CD14-positive monocyte (primary cell): ENCODE measurements around the gene F2R. TPM values are rescaled to one million over a fixed set of nuclear protein-coding genes. Genes with fewer than 3 reads are reported as not detected.
A peak's percentile ranks its signal among the peaks of the same experiment; 100 is the strongest.

Experiments used
- DNase-seq, 3 donors: peaks; one replicate each; pipeline ENCODE4 v3.0.0-alpha.2; 2011 to 2022
- H2AFZ ChIP-seq: 2 replicates; pipeline ENCODE4 v1.6.0; 2012; ENCODE audit warnings: mild to moderate bottlenecking, low read depth, low read length, inconsistent platforms; ENCODE audit not compliant: insufficient read depth, poor library complexity, severe bottlenecking
- H3K27ac ChIP-seq, 2 donors: 1 replicate in 1 of 2; 2 replicates in 1 of 2; pipeline ENCODE4 v1.5.1; 2012 to 2013; ENCODE audit warnings: low read length in 2 of 2, control low read depth in 1 of 2, inconsistent platforms in 1 of 2, low read depth in 1 of 2, mild to moderate bottlenecking in 1 of 2
- H3K27me3 ChIP-seq, 2 donors: one replicate each; pipeline versions ENCODE4 v1.6.0 to v1.6.1; 2011 to 2013; ENCODE audit warnings: low read length in 2 of 2; ENCODE audit not compliant: control insufficient read depth in 2 of 2, insufficient read depth in 2 of 2
- H3K36me3 ChIP-seq, 2 donors: replicated peaks in 1 of 2; 1 replicate in 1 of 2; 2 replicates in 1 of 2; pipeline versions ENCODE4 v1.5.1 to v1.6.1; 2012 to 2013; ENCODE audit warnings: low read length in 2 of 2, control low read depth in 1 of 2, inconsistent platforms in 1 of 2, mild to moderate bottlenecking in 1 of 2; ENCODE audit not compliant: insufficient read depth in 2 of 2, control insufficient read depth in 1 of 2
- H3K4me1 ChIP-seq, 2 donors: 1 replicate in 1 of 2; 2 replicates in 1 of 2; pipeline versions ENCODE4 v1.5.1 to v1.6.1; 2012 to 2013; ENCODE audit warnings: low read length in 2 of 2, control low read depth in 1 of 2, inconsistent platforms in 1 of 2, mild to moderate bottlenecking in 1 of 2, moderate library complexity in 1 of 2; ENCODE audit not compliant: insufficient read depth in 2 of 2, control insufficient read depth in 1 of 2
- H3K4me2 ChIP-seq: replicated peaks from 2 replicates; pipeline ENCODE3; 2012; ENCODE audit warnings: low read length, moderate library complexity, mild to moderate bottlenecking; ENCODE audit not compliant: poor library complexity, severe bottlenecking; ENCODE audit errors: extremely low read depth
- H3K4me3 ChIP-seq, 3 experiments: fragments of 200-600 bp in 1 of 3; sonication (generic) in 1 of 3; replicated peaks in 1 of 3; 1 replicate in 2 of 3; 2 replicates in 1 of 3; pipeline ENCODE4 v1.5.1; 2011 to 2013; ENCODE audit warnings: low read length in 3 of 3, mild to moderate bottlenecking in 3 of 3, control low read depth in 2 of 3, low read depth in 2 of 3, inconsistent platforms in 1 of 3, moderate library complexity in 1 of 3
- H3K79me2 ChIP-seq: 2 replicates; pipeline ENCODE4 v1.6.0; 2012; ENCODE audit warnings: mild to moderate bottlenecking, control low read depth, inconsistent platforms, low read length, moderate library complexity; ENCODE audit not compliant: insufficient read depth
- H3K9ac ChIP-seq: 2 replicates; pipeline ENCODE4 v1.6.0; 2017; ENCODE audit warnings: low read length, mild to moderate bottlenecking; ENCODE audit not compliant: insufficient read depth, poor library complexity, severe bottlenecking
- H3K9me3 ChIP-seq, 2 donors: replicated peaks in 1 of 2; 1 replicate in 1 of 2; 2 replicates in 1 of 2; pipeline versions ENCODE4 v1.5.1 to v1.6.1; 2012 to 2013; ENCODE audit warnings: low read length in 2 of 2, control low read depth in 1 of 2; ENCODE audit not compliant: control insufficient read depth in 1 of 2, insufficient read depth in 1 of 2
- H4K20me1 ChIP-seq: 2 replicates; pipeline ENCODE4 v1.6.0; 2012; ENCODE audit warnings: mild to moderate bottlenecking, low read length, control low read depth, moderate library complexity; ENCODE audit not compliant: insufficient read depth
- H3K27ac Mint-ChIP-seq, 7 donors: one replicate each; pipeline ENCODE4 v1.8.0; 2020; ENCODE audit warnings: mild to moderate bottlenecking in 7 of 7, mixed read lengths in 7 of 7, moderate library complexity in 6 of 7, inconsistent platforms in 2 of 7
- H3K27me3 Mint-ChIP-seq, 3 donors: one replicate each; pipeline ENCODE4 v1.8.0; 2021 to 2022; ENCODE audit warnings: low read depth in 3 of 3, mild to moderate bottlenecking in 3 of 3, mixed read lengths in 3 of 3, moderate library complexity in 3 of 3, inconsistent platforms in 1 of 3
- H3K36me3 Mint-ChIP-seq, 2 donors: one replicate each; pipeline ENCODE4 v1.8.0; 2020; ENCODE audit warnings: mixed read lengths in 2 of 2, inconsistent platforms in 1 of 2, mild to moderate bottlenecking in 1 of 2
- H3K4me1 Mint-ChIP-seq: one replicate; pipeline ENCODE4 v1.8.0; 2020; ENCODE audit warnings: mild to moderate bottlenecking, mixed read lengths
- H3K4me3 Mint-ChIP-seq, 2 donors: one replicate each; pipeline ENCODE4 v1.8.0; 2020; ENCODE audit warnings: mild to moderate bottlenecking in 2 of 2, mixed read lengths in 2 of 2, moderate library complexity in 1 of 2
- H3K9me3 Mint-ChIP-seq, 7 donors: one replicate each; pipeline ENCODE4 v1.8.0; 2020 to 2022; ENCODE audit warnings: mixed read lengths in 7 of 7, mild to moderate bottlenecking in 6 of 7, moderate library complexity in 6 of 7, inconsistent platforms in 2 of 7
- CTCF ChIP-seq: fragments of 200-600 bp; IDR thresholded peaks from one replicate; pipeline ENCODE4 v1.8.0; 2022; ENCODE audit warnings: antibody characterized with exemption, mild to moderate bottlenecking
- WGBS: methylation state at CpG from one replicate; pipeline ENCODE4 v1.1.5; 2013; ENCODE audit warnings: missing lambda C conversion rate; ENCODE audit not compliant: insufficient coverage; 5-methylcytosine and 5-hydroxymethylcytosine counted together
- intact Hi-C, 2 donors: fragments of 100-400 bp; cut with micrococcal nuclease; formaldehyde crosslinking; loops; one replicate each; pipeline versions ENCODE4 v1.15.0 to v1.15.1; 2023
- polyA plus RNA-seq, 3 donors: library from polyadenylated mRNA; depleted of rRNA in 1 of 3; unstranded in 2 of 3; stranded (reverse) in 1 of 3; fragments of 300-500 nt in 2 of 3; fragments of >200 nt in 1 of 3; fragmentation: Illumina TruSeq in 2 of 3; gene quantifications; 1 replicate in 2 of 3; 2 replicates in 1 of 3; pipeline ENCODE4 v1.2.3, GENCODE V29; 2012 to 2021

F2R gene
- polyA plus RNA-seq, 3 donors = 0.09 to 0.33 (median 0.22) TPM

- no peaks in the 10 kb centered on the region for H4K20me1 ChIP-seq
- H3K36me3 Mint-ChIP-seq = peaks cover 87 to 90% of the 10 kb centered on the region in 2 donors
Measured at GRCh38 chr5:76675364-76675763, 40.6 kb upstream of the F2R start.

GRCh38 chr5:76677849-76678472, 38.0 kb upstream of the F2R start:
- Mint-ChIP-seq H3K36me3 (peaks cover 85 to 92% of the 10 kb centered on the region in 2 donors), H3K27me3 (no peaks in the 10 kb centered on the region), H3K9me3 (no peaks in the 10 kb centered on the region), H3K27ac (peak overlapping the region in 1 of 7 donors; percentile 29), H3K4me3 (no peak overlapping the region), H3K4me1 (no peaks in the 10 kb centered on the region)
- Histone ChIP-seq H4K20me1 (no peaks in the 10 kb centered on the region), H3K79me2 (no peaks in the 10 kb centered on the region), H2AFZ (no peak overlapping the region), H3K9ac (no peak overlapping the region), H3K27me3 (no peaks in the 10 kb centered on the region), H3K9me3 (no peaks in the 10 kb centered on the region), H3K4me1 (no peaks in the 10 kb centered on the region), H3K4me3 (no peak overlapping the region), H3K4me2 (no peak overlapping the region), H3K27ac (no peak overlapping the region), H3K36me3 (peaks cover 88 to 100% of the 10 kb centered on the region in 2 donors)
- DNase-seq = no peak
- TF ChIP-seq CTCF = no peak
- WGBS = 100% methylated on average over 2 of the region's 8 CpGs
- intact Hi-C loops = no loop called here

More at GRCh38 chr5:76675364-76675763, 40.6 kb upstream of the F2R start:
- Mint-ChIP-seq H3K9me3 (no peaks in the 10 kb centered on the region), H3K27me3 (no peaks in the 10 kb centered on the region), H3K27ac (no peak overlapping the region), H3K4me1 (no peaks in the 10 kb centered on the region), H3K4me3 (no peak overlapping the region)
- Histone ChIP-seq H3K9me3 (no peaks in the 10 kb centered on the region), H3K27ac (no peak overlapping the region), H3K79me2 (no peaks in the 10 kb centered on the region), H3K36me3 (peaks cover 95 to 99% of the 10 kb centered on the region in 2 donors), H3K27me3 (no peaks in the 10 kb centered on the region), H2AFZ (no peak overlapping the region), H3K4me2 (no peak overlapping the region), H3K4me3 (no peak overlapping the region), H3K9ac (no peak overlapping the region), H3K4me1 (no peaks in the 10 kb centered on the region)
- WGBS = no CpG with 5 or more reads among the region's 1 CpG
- DNase-seq = no peak
- intact Hi-C loops = no loop called here
- TF ChIP-seq CTCF = no peak
